ENCODE results near the gene CHRDL1. TPM values are rescaled to one million over a fixed set of nuclear protein-coding genes. Genes with fewer than 3 reads are reported as not detected.
"Not testable (repeated sequence)": the region's sequence is repeated elsewhere in the genome, so short reads cannot be mapped to it uniquely, and the experiment has no call there.

Gene CHRDL1, protein sequence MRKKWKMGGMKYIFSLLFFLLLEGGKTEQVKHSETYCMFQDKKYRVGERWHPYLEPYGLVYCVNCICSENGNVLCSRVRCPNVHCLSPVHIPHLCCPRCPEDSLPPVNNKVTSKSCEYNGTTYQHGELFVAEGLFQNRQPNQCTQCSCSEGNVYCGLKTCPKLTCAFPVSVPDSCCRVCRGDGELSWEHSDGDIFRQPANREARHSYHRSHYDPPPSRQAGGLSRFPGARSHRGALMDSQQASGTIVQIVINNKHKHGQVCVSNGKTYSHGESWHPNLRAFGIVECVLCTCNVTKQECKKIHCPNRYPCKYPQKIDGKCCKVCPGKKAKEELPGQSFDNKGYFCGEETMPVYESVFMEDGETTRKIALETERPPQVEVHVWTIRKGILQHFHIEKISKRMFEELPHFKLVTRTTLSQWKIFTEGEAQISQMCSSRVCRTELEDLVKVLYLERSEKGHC
- total RNA-seq (not detected), polyA plus RNA-seq (not detected)

DNA sequence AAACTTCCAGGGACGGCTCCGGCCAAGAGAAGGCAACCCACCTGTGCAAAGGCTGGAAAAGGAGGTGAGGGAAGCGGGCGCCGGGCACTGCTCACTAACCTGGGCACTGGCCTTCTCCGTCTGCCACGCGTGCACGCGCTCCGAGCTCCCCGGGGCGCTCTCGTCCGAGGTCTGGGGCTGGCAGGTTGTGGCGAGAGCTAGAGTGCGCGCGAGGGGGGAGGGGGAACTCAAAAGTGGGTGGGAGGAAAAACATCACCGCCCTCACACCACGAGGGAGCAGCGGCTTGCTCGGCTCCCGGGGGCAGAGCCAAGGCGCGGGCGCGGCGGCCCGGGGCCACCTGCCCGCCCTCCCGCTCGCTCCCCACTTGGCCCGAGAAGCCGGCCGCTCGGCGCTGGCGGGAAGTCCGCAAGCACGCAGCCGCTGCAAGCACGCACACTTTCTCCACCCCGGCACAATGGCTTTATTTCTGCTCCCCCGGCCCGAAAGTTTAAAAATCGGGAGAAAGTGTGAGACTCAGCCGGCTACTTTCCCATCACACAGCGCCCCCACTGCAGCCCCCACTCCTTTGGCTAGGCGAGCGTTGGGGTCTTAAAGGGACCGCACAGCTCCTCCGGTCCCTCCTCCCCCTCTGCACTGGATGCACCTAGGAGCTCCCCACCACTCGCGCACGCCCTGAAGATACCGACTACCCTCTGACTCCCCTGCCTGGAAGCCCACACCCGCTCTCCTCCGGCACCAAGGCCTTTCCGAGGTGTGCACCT, at the start of gene CHRDL1:
Gene CHRDL1, minus strand, starts transcription at position 173 of the 762 bp plus-strand sequence. CDS start 3,636 bp downstream, outside the sequence.
- H3K36me3 ChIP-seq (ENCODE audit: control insufficient read depth, insufficient read depth, low read length) = no peaks in the 10 kb centered on the region
- H3K4me1 ChIP-seq (ENCODE audit: control insufficient read depth, insufficient read depth, low read length, poor library complexity, severe bottlenecking) = no peaks in the 10 kb centered on the region
- no peak within 1 kb of the TSS for H3K4me3 ChIP-seq (ENCODE audit: low read depth, low read length)
- Mint-ChIP-seq H3K36me3 (no peaks in the 10 kb centered on the region), H3K27ac (no peak within 1 kb of the TSS), H3K27me3 (peaks cover 22% of the 10 kb centered on the region), H3K9me3 (no peaks in the 10 kb centered on the region), H3K4me1 (peaks cover 0 to 2% (median 0%) of the 10 kb centered on the region in 4 donors), H3K4me3 (no peak within 1 kb of the TSS)
- DNase-seq (no peak), ATAC-seq (ENCODE audit: low read depth in 2 of 2) (no peak)
- H3K27me3 ChIP-seq (ENCODE audit: control insufficient read depth, insufficient read depth, low read length) = no peaks in the 10 kb centered on the region
- H3K27ac ChIP-seq (ENCODE audit: insufficient read depth, low read length, poor library complexity, severe bottlenecking) = no peak within 1 kb of the TSS
- H3K9me3 ChIP-seq (ENCODE audit: control insufficient read depth in 2 of 2, low read length in 2 of 2) = no peaks in the 10 kb centered on the region

DNA sequence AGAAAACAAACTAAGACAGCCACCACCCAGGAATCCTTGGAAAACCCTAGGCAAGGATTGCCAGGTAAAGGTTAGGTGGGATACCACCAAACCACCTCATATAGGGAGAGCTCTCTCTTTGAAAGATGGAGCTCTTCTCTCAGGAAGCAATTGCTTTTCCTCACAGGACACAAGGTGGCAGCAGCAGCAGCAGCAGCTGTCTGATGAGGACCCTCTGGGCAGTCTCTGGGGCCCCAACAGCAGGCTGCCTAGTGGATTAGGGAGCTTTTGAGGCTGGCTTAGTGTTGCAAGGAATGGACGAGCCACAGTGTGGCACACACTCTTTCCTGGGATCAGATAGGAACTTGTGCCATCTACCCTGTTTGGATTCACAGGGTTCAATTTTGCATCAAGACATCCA, 41.4 kb upstream of the CHRDL1 start:
- H3K4me1 ChIP-seq (ENCODE audit: control insufficient read depth, insufficient read depth, low read length, poor library complexity, severe bottlenecking) = no peaks in the 10 kb centered on the region
- ATAC-seq (ENCODE audit: low read depth in 2 of 2) (no peak), DNase-seq (no peak)
- H3K4me1 Mint-ChIP-seq = no peaks in the 10 kb centered on the region
- no peak overlapping the region for H3K27ac ChIP-seq (ENCODE audit: insufficient read depth, low read length, poor library complexity, severe bottlenecking)
- H3K9me3 ChIP-seq (ENCODE audit: control insufficient read depth in 2 of 2, low read length in 2 of 2) = no peaks in the 10 kb centered on the region
- H3K36me3 ChIP-seq (ENCODE audit: control insufficient read depth, insufficient read depth, low read length) = no peaks in the 10 kb centered on the region
- H3K4me3 ChIP-seq (ENCODE audit: low read depth, low read length) = no peak overlapping the region
- H3K4me3 Mint-ChIP-seq = no peak overlapping the region
- H3K36me3 Mint-ChIP-seq = no peaks in the 10 kb centered on the region
- no peaks in the 10 kb centered on the region for H3K27me3 ChIP-seq (ENCODE audit: control insufficient read depth, insufficient read depth, low read length)
- peaks cover 0 to 5% (median 0%) of the 10 kb centered on the region in 7 donors for H3K9me3 Mint-ChIP-seq
- no peak overlapping the region for H3K27ac Mint-ChIP-seq
- no peaks in the 10 kb centered on the region for H3K27me3 Mint-ChIP-seq

DNA sequence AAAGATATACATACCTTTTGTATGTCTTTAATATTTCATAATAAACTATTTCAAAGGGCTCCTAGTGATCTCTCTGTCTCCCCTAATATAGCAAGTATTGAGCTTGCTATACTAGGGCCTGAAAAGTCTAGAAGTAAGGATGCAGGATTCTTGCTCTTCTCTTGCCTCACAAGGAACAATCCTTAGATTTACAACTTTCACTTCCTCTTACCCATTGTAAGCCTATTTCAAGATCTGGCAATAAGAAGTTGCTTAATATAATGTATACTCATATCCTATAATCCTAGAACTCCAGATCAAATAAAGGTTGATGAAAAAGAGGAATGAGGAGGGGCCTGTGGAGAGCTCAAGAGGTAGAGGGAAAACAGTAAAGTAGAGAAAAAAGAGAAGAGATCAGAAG, 40.8 kb upstream of the CHRDL1 start:
- Histone ChIP-seq H3K27ac (ENCODE audit: insufficient read depth, low read length, poor library complexity, severe bottlenecking) (no peak overlapping the region), H3K9me3 (ENCODE audit: control insufficient read depth in 2 of 2, low read length in 2 of 2) (no peaks in the 10 kb centered on the region), H3K4me1 (ENCODE audit: control insufficient read depth, insufficient read depth, low read length, poor library complexity, severe bottlenecking) (no peaks in the 10 kb centered on the region), H3K36me3 (ENCODE audit: control insufficient read depth, insufficient read depth, low read length) (no peaks in the 10 kb centered on the region), H3K4me3 (ENCODE audit: low read depth, low read length) (no peak overlapping the region), H3K27me3 (ENCODE audit: control insufficient read depth, insufficient read depth, low read length) (no peaks in the 10 kb centered on the region)
- no peaks in the 10 kb centered on the region for H3K36me3 Mint-ChIP-seq
- no peak overlapping the region for H3K4me3 Mint-ChIP-seq
- no peak for ATAC-seq (ENCODE audit: low read depth in 2 of 2)
- no peak for DNase-seq
- H3K27ac Mint-ChIP-seq = no peak overlapping the region
- H3K27me3 Mint-ChIP-seq = no peaks in the 10 kb centered on the region
- H3K4me1 Mint-ChIP-seq = no peaks in the 10 kb centered on the region
- H3K9me3 Mint-ChIP-seq = peaks cover 0 to 5% (median 0%) of the 10 kb centered on the region in 7 donors

DNA sequence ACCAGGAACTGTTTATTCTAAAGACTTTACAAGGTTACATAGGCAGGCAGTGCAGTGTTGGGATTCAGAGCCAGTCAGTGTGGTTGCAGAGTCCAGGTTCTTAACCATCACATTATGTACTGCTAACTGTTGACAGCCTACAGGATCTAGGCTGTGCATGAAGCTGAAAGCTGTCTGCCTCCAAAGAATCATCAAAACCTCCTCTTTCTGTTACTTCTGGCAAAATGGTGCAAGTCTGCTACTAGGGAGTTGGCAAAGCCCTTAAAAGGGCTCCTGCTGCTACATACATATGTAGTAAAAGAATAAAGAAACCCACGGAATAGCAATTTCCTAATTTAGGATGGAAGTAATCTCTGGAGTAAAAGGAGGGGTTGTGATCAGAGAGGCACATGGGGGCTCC, 40.4 kb upstream of the CHRDL1 start:
- Histone ChIP-seq H3K27ac (ENCODE audit: insufficient read depth, low read length, poor library complexity, severe bottlenecking) (no peak overlapping the region), H3K4me1 (ENCODE audit: control insufficient read depth, insufficient read depth, low read length, poor library complexity, severe bottlenecking) (no peaks in the 10 kb centered on the region), H3K36me3 (ENCODE audit: control insufficient read depth, insufficient read depth, low read length) (no peaks in the 10 kb centered on the region), H3K27me3 (ENCODE audit: control insufficient read depth, insufficient read depth, low read length) (no peaks in the 10 kb centered on the region), H3K9me3 (ENCODE audit: control insufficient read depth in 2 of 2, low read length in 2 of 2) (no peaks in the 10 kb centered on the region), H3K4me3 (ENCODE audit: low read depth, low read length) (no peak overlapping the region)
- Mint-ChIP-seq H3K27me3 (no peaks in the 10 kb centered on the region), H3K9me3 (peaks cover 0 to 5% (median 0%) of the 10 kb centered on the region in 7 donors), H3K4me1 (no peaks in the 10 kb centered on the region), H3K27ac (no peak overlapping the region), H3K4me3 (peak overlapping the region in 1 of 4 donors; percentile 40), H3K36me3 (no peaks in the 10 kb centered on the region)
- no peak for ATAC-seq (ENCODE audit: low read depth in 2 of 2)
- DNase-seq = no peak

DNA sequence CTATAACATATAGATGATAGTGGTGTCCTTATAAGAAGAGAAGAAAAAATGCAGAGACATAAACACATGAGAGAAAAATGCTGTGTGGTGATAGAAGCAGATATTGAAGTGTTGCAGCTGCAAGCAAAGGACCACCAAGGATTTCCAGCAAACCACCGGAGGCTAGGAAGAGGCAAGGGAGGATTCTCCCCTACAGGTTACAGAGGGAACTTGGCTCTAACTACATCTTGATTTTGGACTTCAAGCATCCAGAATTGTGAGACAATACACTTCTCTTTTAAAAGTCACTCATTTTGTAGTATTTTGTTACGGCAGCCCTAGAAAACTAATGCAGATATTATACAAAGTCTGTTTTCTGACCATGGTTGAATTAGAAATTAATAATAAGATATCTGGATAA, 30.4 kb upstream of the CHRDL1 start:
- Mint-ChIP-seq H3K4me3 (no peak overlapping the region), H3K36me3 (no peaks in the 10 kb centered on the region), H3K27me3 (no peaks in the 10 kb centered on the region), H3K27ac (no peak overlapping the region), H3K9me3 (peaks cover 0 to 2% (median 0%) of the 10 kb centered on the region in 7 donors), H3K4me1 (no peaks in the 10 kb centered on the region)
- Histone ChIP-seq H3K9me3 (ENCODE audit: control insufficient read depth in 2 of 2, low read length in 2 of 2) (no peaks in the 10 kb centered on the region), H3K4me3 (ENCODE audit: low read depth, low read length) (no peak overlapping the region), H3K27ac (ENCODE audit: insufficient read depth, low read length, poor library complexity, severe bottlenecking) (no peak overlapping the region), H3K27me3 (ENCODE audit: control insufficient read depth, insufficient read depth, low read length) (no peaks in the 10 kb centered on the region), H3K36me3 (ENCODE audit: control insufficient read depth, insufficient read depth, low read length) (no peaks in the 10 kb centered on the region), H3K4me1 (ENCODE audit: control insufficient read depth, insufficient read depth, low read length, poor library complexity, severe bottlenecking) (no peaks in the 10 kb centered on the region)
- no peak for ATAC-seq (ENCODE audit: low read depth in 2 of 2)
- no peak for DNase-seq

DNA sequence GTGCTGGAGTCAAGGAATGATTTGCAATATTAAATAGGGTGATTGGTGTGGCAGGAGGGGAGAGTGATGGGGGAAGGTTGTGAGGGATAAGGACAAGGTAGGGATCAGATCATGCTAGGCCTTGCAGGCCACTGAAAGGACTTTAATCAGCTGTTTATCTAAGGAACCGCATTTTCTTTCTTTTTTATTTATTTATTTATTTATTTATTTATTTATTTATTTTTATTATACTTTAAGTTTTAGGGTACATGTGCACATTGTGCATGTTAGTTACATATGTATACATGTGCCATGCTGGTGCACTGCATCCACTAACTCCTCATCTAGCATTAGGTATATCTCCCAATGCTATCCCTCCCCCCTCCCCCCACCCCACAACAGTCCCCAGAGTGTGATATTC, 20.9 kb upstream of the CHRDL1 start:
- not testable (repeated sequence) for H3K9me3 Mint-ChIP-seq

DNA sequence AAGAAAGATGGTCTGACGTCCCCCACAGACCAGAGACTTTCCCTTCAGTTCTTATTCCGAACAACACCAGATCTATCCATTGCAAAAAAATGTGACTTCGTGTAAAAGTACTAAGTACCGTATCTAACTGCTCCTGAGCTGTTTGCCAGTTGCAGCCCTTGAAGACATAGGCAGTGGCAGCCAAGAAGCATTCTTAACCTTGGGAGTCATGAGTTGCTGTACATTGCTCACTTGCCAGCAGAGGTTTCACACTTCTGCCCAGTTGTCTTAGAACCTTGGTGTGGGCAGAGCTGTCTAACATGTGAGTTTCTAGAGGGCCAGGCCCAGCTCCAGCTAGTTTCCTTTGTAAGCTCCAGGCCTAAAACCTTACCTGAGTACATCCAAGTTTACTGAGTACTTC, 10.5 kb upstream of the CHRDL1 start:
- H3K9me3 Mint-ChIP-seq = no peaks in the 10 kb centered on the region
- H3K36me3 Mint-ChIP-seq = no peaks in the 10 kb centered on the region
- Histone ChIP-seq H3K9me3 (ENCODE audit: control insufficient read depth in 2 of 2, low read length in 2 of 2) (no peaks in the 10 kb centered on the region), H3K4me3 (ENCODE audit: low read depth, low read length) (no peak overlapping the region), H3K4me1 (ENCODE audit: control insufficient read depth, insufficient read depth, low read length, poor library complexity, severe bottlenecking) (no peaks in the 10 kb centered on the region), H3K36me3 (ENCODE audit: control insufficient read depth, insufficient read depth, low read length) (no peaks in the 10 kb centered on the region), H3K27ac (ENCODE audit: insufficient read depth, low read length, poor library complexity, severe bottlenecking) (no peak overlapping the region), H3K27me3 (ENCODE audit: control insufficient read depth, insufficient read depth, low read length) (no peaks in the 10 kb centered on the region)
- H3K4me1 Mint-ChIP-seq = no peaks in the 10 kb centered on the region
- H3K4me3 Mint-ChIP-seq = no peak overlapping the region
- H3K27ac Mint-ChIP-seq = no peak overlapping the region
- ATAC-seq (ENCODE audit: low read depth in 2 of 2) = no peak
- H3K27me3 Mint-ChIP-seq = peaks cover 4% of the 10 kb centered on the region
- no peak for DNase-seq

More for the DNA sequence above, 20.9 kb upstream of the CHRDL1 start:
- H3K27me3 ChIP-seq (ENCODE audit: control insufficient read depth, insufficient read depth, low read length); H3K27ac Mint-ChIP-seq; H3K27me3 Mint-ChIP-seq; H3K4me3 ChIP-seq (ENCODE audit: low read depth, low read length); H3K27ac ChIP-seq (ENCODE audit: insufficient read depth, low read length, poor library complexity, severe bottlenecking); DNase-seq; H3K4me1 Mint-ChIP-seq; H3K36me3 ChIP-seq (ENCODE audit: control insufficient read depth, insufficient read depth, low read length); ATAC-seq (ENCODE audit: low read depth in 2 of 2); H3K9me3 ChIP-seq (ENCODE audit: control insufficient read depth in 2 of 2, low read length in 2 of 2); H3K4me1 ChIP-seq (ENCODE audit: control insufficient read depth, insufficient read depth, low read length, poor library complexity, severe bottlenecking); H3K4me3 Mint-ChIP-seq; H3K36me3 Mint-ChIP-seq: not testable (repeated sequence)
